HG03432 (cell line): ENCODE measurements around the gene SS18L1.

Source experiments
- ATAC-seq: cut with Tn5 transposase; IDR thresholded peaks from one replicate; pipeline ENCODE4 v1.9.1; 2021; ENCODE audit warnings: mild to moderate bottlenecking, moderate library complexity; ENCODE audit not compliant: unreplicated experiment

SS18L1 gene

DNA sequence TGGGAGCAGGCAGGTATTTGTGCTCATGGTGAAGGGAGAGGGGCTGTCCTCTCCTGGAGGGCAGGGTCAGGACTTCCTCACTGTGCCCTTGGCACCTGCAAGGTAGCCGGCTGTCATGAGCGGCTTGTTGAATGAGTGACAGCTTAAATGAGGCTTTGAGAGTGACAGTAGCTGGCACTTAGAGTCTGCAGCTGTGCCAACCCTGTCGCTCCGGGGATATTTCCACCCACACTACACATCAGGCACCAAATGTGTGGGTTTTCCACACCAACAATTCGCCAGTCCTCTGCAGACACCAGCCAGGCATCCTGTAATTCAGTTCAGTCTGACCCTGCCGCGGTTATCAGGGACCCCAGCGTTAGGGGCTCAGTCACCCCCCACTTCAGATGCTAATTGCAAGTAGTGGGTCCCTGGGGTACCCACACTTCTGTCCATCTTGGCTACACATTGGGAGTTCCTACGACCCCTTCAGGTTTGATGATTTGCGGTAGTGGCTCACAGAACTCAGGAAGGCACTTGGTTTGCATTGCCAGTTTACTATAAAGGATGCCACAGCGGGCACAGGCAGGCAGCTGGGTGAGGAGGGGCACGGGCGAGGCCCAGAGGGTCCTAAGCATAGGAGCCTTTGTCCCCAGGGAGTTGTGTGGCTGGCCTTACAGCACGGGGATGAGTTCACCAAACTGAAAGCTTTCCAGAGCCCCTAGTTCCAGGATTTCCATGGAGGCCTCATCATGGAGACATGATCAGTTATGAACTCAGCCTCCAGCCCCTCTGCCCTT lies 48.4 kb downstream of the SS18L1 start:
- ATAC-seq = no peak

DNA sequence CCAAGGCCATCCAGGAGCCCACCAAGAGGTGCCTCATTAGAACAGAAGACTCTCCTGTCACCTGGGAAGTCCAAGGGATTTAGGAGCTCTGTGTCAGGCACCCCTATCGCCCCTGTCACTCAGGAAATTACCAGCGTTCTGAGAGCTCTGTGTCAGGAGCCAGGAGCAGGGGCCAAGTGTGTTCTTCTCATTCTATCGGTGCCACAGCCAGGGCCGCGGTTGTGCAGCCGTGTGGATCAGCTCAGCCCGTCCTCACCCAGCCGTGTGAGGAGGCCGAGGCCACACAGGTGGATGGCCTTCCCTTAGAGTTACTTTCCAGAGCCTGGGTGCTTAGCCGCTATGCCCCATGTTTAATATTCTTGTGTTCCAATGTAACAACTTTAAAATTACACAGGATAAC lies 49.1 kb downstream of the SS18L1 start:
- no peak for ATAC-seq

DNA sequence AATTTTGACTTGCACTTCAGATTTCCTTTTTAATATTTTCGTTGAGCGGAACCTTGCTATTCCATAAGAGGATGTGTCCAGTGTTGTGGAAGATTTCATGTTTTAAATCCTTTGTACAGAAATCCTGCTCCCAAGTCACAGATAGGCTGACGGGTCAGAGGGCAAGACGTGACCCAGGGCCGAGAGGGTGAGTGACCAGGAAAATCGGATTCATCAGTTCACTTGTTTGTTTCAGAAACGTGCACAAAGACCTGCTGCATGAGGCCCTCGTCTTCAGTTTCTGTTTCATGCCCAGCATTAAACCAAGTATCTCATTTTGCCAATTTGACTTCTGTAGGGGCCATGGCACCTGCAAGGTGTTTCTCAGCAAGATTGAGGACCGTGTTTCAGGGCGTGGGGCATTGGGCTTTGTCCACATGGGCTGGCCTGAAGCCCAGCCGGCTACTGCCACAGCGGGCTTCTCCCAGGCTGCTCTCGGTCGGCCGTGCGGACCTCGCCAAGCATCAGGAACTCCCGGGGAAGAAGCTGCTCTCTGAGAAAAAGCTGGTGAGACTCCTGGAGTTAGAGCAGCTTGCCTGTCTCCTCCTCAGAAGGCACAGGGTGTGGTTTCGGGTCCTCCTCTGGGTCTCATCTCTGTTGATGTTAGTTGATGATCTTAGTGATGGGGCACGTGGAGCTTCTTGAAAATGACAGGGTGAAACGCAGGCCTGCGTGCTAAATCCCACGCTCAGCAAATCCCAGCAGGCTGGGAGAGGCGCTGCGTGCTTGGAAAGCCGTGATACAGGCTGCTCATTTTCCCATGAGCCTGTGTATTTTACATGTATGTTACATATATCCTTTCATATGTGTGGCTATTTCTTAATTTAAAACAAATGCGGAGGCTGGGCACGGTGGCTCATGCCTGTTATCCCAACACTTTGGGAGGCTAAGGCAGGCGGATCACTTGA lies 49.8 kb downstream of the SS18L1 start:
- ATAC-seq = no peak

DNA sequence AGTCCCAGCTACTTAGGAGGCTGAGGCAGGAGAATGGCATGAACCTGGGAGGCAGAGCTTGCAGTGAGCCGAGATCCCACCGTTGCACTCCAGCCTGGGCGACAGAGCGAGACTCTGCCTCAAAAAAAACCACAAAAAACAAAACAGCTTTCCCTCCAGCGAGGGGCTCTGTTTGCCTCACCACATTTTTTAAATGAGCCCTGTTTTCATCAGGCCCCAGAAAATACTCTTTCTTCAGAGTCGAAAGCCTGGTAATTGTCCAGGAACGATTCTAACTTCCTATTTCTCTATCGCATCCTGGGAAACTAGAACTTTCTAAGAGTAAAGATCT lies 51.5 kb downstream of the SS18L1 start:
- no peak for ATAC-seq

DNA sequence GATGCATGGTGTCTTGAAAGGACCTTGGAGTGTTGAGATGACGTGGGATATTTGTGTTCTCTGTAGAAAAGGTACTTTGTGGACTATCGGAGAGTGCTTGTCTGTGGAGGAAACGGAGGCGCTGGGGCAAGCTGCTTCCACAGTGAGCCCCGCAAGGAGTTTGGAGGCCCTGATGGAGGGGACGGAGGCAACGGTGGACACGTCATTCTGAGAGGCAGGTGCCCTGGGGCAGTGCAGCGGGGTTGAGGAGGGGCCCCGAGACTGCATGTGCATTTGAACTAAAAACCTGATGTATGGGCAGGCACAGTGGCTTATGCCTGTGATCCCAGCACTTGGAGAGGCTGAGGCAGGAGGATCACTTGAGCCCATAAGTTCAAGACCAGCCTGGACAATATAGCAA lies 52.2 kb downstream of the SS18L1 start:
- no peak for ATAC-seq

DNA sequence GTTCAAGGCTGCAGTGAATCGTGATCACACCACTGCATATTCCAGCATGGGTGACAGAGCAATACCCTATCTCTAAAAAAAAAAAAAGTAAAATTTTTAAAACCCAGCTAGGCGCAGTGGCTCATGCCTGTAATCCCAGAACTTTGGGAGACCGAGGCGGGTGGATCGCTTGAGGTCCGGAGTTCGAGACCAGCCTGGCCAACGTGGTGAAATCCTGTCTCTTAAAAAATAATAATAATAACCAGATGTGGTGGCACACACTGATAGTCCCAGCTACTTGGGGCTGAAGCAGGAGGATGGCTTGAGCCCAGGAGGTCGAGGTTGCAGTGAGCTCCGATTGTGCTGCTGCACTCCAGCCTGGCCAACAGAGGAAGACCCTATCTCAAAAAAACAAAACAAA lies 52.7 kb downstream of the SS18L1 start:
- ATAC-seq = no peak

DNA sequence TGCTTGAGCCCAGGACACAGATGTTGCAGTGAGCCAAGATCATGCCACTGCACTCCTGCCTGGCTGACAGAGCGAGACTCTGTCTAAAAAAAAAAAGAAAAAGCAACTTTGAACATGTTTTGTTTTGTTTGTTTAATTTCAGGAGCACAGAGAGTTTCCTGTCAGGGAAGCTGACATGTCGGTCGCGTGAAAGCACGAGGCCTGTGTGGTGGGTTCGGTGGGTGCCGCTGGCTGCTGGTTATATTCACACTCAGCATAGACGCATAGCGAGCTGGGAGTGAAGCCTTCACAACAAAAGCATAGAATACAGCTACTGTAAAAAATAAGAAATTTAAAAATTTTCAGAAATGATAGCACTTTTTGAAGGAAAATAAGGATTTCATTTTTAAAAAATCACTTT lies 53.7 kb downstream of the SS18L1 start:
- no peak for ATAC-seq

DNA sequence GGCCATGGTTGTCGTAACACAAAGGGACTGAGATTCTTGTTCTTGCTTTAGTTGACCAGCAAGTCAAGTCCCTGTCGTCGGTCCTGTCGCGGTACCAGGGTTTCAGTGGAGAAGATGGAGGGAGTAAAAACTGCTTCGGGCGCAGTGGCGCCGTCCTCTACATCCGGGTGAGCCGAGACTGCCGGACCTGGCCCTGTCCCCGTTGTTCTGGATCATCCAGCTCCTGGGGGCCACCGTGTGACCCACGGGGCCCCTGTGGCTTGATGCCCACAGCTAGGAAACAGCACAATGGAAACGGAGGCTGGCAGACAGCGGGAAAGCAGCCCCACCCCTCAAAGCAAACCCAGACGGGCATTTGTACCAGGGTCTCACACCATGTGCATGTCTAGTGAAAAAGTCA lies 54.2 kb downstream of the SS18L1 start:
- no peak for ATAC-seq

DNA sequence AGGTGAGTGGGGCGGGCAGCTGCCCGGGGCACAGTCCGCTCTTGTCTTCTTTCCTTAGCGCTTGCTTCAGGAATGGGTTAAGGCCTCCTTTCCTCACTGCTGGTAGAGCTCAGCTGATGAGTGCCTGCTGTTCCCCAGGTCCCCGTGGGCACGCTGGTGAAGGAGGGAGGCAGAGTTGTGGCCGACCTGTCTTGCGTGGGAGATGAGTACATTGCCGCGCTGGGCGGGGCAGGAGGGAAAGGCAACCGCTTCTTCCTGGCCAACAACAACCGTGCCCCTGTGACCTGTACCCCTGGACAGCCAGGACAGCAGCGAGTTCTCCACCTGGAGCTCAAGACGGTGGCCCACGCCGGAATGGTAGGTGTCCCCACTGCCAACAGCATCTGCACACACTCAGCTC lies 54.9 kb downstream of the SS18L1 start:
- no peak for ATAC-seq

DNA sequence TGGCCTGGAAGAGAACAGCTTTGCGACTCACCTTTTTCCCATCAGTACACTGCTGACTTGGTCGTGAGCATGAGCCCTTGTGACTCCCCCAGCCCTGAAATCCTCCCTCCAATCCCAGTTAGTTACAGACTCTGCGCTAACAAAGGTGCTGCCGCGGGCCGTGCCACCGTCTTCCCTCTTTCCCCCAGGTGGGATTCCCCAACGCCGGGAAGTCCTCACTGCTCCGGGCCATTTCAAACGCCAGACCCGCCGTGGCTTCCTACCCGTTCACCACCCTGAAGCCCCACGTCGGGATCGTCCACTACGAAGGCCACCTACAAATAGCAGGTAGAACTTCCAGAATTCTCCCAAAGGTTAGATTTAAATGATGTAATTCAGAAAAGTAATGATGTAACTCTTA lies 55.4 kb downstream of the SS18L1 start:
- ATAC-seq = no peak

DNA sequence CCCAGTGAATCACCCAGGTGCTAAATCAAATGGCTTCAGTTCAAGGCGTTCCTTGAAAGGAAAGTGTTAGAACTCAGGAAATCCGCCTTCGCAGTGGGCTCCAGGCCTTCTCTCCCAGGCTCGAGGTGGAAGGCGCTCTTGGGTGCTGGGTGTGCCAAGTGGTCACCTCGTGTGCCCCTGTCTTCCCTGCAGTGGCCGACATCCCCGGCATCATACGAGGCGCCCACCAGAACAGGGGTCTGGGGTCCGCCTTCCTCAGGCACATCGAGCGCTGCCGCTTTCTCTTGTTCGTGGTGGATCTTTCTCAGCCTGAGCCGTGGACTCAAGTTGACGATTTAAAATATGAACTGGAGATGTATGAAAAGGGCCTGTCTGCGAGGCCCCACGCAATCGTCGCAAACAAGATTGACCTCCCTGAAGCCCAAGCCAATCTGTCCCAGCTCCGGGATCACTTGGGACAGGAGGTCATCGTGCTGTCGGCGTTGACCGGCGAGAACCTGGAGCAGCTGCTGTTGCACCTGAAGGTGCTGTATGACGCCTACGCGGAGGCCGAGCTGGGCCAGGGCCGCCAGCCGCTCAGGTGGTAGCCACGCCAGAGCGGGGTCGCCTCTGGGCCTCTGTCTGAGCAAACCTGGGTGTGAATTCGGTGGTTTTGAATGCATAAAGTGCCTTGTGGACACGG lies 57.1 kb downstream of the SS18L1 start:
- ATAC-seq = no peak

DNA sequence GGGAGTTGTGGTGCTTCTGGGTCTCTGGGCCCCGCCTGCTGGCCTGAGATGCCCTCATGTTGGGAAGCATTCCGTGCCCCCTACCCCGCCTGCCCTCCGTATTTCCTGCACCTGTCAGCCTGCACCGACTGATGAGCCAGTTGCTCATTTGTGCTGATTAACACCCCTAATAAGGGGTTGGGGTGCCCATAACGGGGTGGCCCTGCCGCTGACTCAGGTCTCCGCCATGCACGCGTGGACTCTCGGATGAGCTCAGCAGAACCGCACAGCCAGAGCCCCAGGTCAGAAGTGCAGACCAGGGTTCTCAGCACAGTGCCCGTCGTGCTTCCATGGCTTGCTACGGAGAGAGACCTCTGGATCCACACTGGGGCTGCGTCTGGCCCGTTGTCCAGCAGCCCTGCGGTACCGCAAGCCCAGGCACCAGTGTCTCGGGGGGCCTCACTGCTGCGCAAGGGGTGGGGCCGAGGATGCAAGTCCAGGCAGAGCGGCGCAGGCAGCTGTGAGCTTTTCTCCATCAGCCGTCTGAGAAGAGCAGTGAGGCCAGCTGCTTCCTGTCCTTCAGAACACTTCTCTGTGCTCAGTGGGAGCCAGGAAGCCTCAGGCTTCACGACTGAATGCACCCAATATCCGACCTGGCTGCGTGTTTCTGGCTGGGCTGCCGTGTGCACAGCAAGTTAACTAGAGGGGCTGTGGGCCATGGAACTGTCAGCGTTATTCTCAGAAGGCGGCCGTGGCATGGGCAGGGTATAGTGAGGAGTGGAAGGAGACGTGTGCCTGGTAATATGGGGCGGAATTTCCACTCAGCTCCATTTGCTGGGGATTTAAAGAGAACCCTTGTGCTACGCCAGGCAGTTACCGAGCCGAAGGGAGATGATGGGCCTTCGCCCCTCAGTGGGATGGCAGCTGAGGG lies 57.9 kb downstream of the SS18L1 start:
- peak; percentile 89 for ATAC-seq

DNA sequence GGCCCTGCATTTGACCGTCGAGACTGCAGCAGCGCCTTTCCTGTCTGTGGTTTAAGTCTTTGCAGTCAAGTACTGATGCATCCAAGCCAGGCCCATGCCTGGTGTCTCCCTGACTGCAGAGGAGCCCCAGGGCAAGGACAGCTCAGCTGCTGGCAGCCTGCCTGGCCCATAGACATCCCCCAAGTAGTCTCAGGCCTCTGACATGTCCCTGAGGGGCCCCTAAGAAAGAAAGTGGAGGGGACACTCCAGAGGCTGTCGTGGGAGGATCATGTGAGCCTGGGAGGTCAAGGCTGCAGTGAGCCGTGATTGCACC lies 58.5 kb downstream of the SS18L1 start:
- ATAC-seq = peak; percentile 22

DNA sequence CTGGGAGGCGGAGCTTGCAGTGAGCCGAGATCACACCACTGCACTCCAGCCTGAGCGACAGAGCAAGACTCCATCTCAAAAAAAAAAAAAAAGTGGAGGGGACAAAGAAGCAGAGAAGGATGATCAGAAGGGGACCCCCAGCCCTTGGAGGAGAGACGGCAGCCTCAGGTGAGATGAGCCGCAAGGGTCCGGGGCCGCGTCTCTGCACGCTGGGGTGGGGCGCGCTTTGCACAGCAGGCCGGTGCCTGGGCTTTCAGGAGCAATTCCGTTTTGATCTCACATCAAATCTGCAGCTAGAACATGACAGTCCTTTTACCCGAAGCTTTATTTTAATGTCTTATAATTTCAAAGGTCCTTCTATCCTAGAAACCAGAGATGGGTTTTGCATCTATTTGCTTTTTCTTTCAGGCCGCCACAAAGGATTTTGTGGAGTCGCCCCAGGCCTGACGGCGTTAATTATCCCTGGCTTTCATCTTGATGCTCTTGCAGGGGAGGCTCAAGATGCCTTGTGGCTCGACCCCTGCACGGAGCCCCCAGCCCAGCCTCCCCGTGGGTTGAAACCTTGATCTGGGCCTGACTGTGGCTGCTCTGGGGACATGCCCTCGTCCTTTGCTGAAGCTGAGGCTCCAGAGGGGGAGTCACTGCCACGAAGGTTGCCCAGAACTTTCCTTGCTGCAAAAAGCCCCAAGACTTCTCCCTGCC lies 59.3 kb downstream of the SS18L1 start:
- no peak for ATAC-seq

DNA sequence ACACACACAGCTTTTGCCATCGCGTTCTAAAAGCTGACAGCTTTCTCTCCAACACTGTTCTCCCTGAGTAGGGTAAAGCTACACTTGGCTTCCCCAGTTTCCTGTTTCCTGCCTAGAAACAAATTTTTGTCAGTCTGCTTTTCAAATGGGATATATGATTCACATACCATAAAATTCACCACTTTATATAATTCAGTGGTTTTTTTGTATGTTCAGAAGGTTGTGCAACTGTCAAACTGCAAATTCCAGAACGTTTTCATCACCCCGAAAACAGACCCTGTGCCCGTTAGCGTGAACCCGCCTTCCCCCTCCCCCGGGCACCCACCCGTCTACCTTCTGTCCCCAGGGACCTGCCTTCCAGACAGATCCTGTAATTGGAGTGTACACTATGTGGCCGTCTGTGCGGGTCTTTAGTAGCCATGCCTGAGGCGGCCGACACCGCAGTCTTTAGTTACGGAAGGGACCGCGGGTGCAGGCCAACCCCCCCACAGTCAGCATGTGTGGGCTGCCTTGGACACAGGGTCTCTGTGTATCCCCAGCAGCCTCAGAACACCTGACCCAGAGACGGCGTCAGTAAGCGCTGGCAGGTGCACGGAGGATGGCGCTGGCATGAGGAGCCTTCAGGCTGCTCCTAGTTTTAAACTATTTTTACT lies 59.9 kb downstream of the SS18L1 start:
- no peak for ATAC-seq

DNA sequence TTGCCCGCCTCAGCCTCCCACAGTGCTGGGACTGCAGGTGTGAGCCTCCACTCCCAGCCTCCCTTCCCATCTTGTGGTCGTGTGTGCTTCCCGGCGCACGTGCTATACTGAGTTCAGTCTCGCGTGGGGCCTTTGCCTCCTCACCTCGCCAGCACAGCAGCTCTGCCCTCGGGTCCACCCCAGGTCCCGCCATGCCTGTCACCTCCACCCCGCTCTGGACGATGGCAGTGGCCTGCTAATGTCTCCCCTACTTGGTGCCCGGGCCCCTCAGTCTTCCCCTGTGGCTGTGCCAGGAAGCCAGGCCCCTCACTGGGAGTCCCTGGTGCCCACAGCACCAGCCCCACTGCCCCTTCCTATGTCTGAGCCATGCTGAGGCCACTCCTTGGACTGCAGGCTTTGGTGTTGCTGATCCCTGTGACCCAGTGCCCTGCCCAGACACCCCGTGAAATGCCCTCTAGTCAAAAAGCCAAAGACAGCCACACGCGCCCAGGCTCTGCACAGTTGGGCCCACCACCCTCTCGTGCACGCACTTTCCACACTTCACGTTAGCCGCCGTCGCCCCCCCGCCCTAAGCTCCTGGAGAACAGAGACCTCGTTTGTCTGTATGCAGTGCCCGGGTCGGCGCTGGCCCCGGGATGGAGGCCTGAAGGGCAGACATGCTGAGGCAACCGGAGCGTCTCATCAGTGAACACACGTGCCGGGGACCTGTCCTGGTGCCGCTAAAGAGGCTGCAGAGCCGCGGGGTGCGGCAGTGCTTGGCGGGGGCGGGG lies 62.2 kb downstream of the SS18L1 start:
- ATAC-seq = no peak

DNA sequence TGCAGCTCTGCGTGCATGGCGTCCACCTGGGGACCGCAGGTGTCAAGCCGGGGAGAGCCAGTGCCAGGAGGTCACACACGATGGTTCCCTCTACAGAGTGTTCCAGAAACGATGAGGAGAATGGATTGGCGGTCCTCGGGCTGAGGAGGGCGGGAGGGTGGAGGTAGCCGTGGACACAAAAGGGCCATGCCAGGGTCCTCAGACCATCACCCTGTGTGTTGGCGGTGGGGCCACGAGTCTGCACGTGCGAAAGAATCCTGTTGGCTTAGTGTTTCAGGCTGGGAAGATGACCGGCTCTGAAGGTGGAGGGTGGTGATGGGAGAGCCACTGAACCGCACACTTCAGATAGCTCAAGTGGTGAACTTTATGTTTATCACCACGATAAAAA lies 62.8 kb downstream of the SS18L1 start:
- ATAC-seq = no peak

DNA sequence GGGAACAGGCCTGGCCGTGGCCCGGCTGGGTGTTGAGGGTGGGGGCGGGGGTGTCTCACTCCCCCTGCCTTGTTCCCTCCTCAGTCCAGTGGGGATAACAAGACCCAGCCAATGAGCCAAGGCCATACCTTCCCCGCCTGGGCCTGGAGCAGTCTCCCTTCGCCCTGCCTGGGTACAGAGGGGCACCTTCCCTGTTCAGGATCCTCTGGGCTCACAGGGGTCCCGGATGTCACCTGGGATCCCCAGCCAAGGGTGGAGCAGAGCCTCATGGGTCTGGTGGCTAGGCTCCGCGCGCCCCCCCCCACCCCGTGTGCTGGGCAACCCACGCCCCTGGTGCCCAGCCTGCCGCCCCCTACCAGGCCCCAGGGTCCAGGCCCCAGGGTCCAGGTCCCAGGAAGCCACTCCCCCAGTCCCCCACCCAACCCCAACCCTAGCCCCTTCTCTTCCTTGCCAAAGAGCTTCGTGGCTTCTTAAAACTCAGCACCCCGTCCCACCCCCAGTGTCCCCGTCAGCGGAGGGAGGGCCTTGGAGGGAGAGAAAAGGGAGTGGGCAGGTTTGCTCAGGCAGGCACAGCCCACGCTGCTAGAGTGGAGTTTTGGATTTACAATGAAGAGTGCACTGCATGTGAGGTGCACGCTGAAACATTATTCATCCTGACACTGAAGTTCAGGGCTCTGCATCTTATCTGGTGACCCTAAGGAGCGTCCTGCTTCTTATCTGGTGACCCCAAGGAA lies 64.7 kb downstream of the SS18L1 start:
- no peak for ATAC-seq
